Naive thymus-derived CD4-positive, alpha-beta T cell (primary cell): Measurements from ENCODE around the gene APMAP. TPM values are rescaled to one million over a fixed set of nuclear protein-coding genes. Genes with fewer than 3 reads are reported as not detected.

ENCODE experiments used
- ATAC-seq: fragments of 150-1000 bp; cut with Tn5 transposase; 2 replicates; pipeline ENCODE4 v1.10.0; 2021; ENCODE audit warnings: mild to moderate bottlenecking, moderate library complexity
- CTCF ChIA-PET: fragments of 350-600 bp; sonication (Branson Sonifier 250); formaldehyde crosslinking; loops from one replicate; lab custom pipeline; 2021; ENCODE audit warnings: antibody characterized with exemption; lab: Charles Lee
- POLR2A ChIA-PET: fragments of 350-600 bp; sonication (Branson Sonifier 250); formaldehyde crosslinking; loops from one replicate; lab custom pipeline; 2021; ENCODE audit warnings: antibody characterized with exemption, inconsistent platforms; lab: Charles Lee
- DNase-seq, 9 donors: peaks; one replicate each; pipeline versions ENCODE4 v3.0.0 to v3.0.0-alpha.2; 2020 to 2022; ENCODE audit warnings: mixed read lengths in 1 of 9
- H3K27ac ChIP-seq: one replicate; pipeline ENCODE4 v1.7.0; 2013; ENCODE audit warnings: mild to moderate bottlenecking, low read depth, low read length, moderate library complexity
- H3K27me3 ChIP-seq, 2 donors: one replicate each; pipeline ENCODE4 v1.7.0; 2013; ENCODE audit warnings: low read length in 2 of 2, mild to moderate bottlenecking in 2 of 2, moderate library complexity in 2 of 2; ENCODE audit not compliant: control insufficient read depth in 2 of 2, insufficient read depth in 2 of 2
- H3K36me3 ChIP-seq, 3 experiments: 1 replicate in 2 of 3; 2 replicates in 1 of 3; pipeline ENCODE4 v1.7.0; 2013; ENCODE audit warnings: low read length in 3 of 3, mild to moderate bottlenecking in 3 of 3, moderate library complexity in 1 of 3; ENCODE audit not compliant: insufficient read depth in 3 of 3, control insufficient read depth in 2 of 3
- H3K4me1 ChIP-seq, 2 donors: one replicate each; pipeline ENCODE4 v1.7.0; 2013; ENCODE audit warnings: low read length in 2 of 2, mild to moderate bottlenecking in 2 of 2, moderate library complexity in 1 of 2; ENCODE audit not compliant: control insufficient read depth in 2 of 2, insufficient read depth in 2 of 2
- H3K4me3 ChIP-seq: 2 replicates; pipeline ENCODE4 v1.7.0; 2013; ENCODE audit warnings: mild to moderate bottlenecking, low read length
- H3K9me3 ChIP-seq, 3 experiments: 1 replicate in 2 of 3; 2 replicates in 1 of 3; pipeline ENCODE4 v1.7.0; 2013; ENCODE audit warnings: low read length in 3 of 3; ENCODE audit not compliant: control insufficient read depth in 2 of 3
- H3K27ac Mint-ChIP-seq, 9 donors: one replicate each; pipeline ENCODE4 v1.8.0; 2020 to 2022; ENCODE audit warnings: mixed read lengths in 9 of 9, mild to moderate bottlenecking in 8 of 9, moderate library complexity in 5 of 9, inconsistent platforms in 2 of 9
- H3K27me3 Mint-ChIP-seq, 5 donors: one replicate each; pipeline ENCODE4 v1.8.0; 2021 to 2022; ENCODE audit warnings: mixed read lengths in 5 of 5, mild to moderate bottlenecking in 1 of 5
- H3K36me3 Mint-ChIP-seq, 5 donors: one replicate each; pipeline ENCODE4 v1.8.0; 2020 to 2022; ENCODE audit warnings: mixed read lengths in 5 of 5, mild to moderate bottlenecking in 3 of 5, inconsistent platforms in 1 of 5
- H3K4me1 Mint-ChIP-seq, 7 donors: one replicate each; pipeline ENCODE4 v1.8.0; 2020 to 2022; ENCODE audit warnings: mixed read lengths in 7 of 7, mild to moderate bottlenecking in 3 of 7, inconsistent platforms in 1 of 7
- H3K4me3 Mint-ChIP-seq, 10 donors: one replicate each; pipeline ENCODE4 v1.8.0; 2020 to 2022; ENCODE audit warnings: mild to moderate bottlenecking in 10 of 10, mixed read lengths in 10 of 10, moderate library complexity in 6 of 10, inconsistent platforms in 2 of 10
- H3K9me3 Mint-ChIP-seq, 11 donors: one replicate each; pipeline ENCODE4 v1.8.0; 2020 to 2022; ENCODE audit warnings: mixed read lengths in 11 of 11, mild to moderate bottlenecking in 4 of 11, inconsistent platforms in 1 of 11, moderate library complexity in 1 of 11
- intact Hi-C, 2 donors: fragments of 100-400 bp; cut with micrococcal nuclease; formaldehyde crosslinking; loops; one replicate each; pipeline ENCODE4 v1.15.1; 2023
- polyA plus RNA-seq, 2 donors: library from polyadenylated mRNA; unstranded; fragments of 300-500 nt; fragmentation: Illumina TruSeq; gene quantifications; one replicate each; pipeline ENCODE4 v1.2.3, GENCODE V29; 2021
- total RNA-seq, 6 experiments: library from RNA in 5 of 6; stranded (reverse) in 5 of 6; gene quantifications; 1 replicate in 5 of 6; 2 replicates in 1 of 6; pipeline ENCODE4 v1.2.3 and lab custom pipeline; 2021 to 2026

Gene APMAP
- total and polyA plus RNA-seq, 7 experiments from 2014 or later: 28.2 to 74.6 (median 41.4) TPM

- H3K36me3 Mint-ChIP-seq: peaks cover 12 to 81% (median 52%) of the 10 kb centered on the region in 5 donors
- no peaks in the 10 kb centered on the region for H3K9me3 ChIP-seq
- peak overlapping the region in 1 of 9 donors; percentile 2 for H3K27ac Mint-ChIP-seq
- H3K27me3 Mint-ChIP-seq: no peaks in the 10 kb centered on the region
- no peak for DNase-seq
- intact Hi-C loops: no loop called here
- CTCF ChIA-PET: interaction anchor here (1.3 kb wide), 1 partner anchor 54 kb away, joined by 4 read pairs; no protein-coding TSS in a partner anchor
- no peak overlapping the region for H3K27ac ChIP-seq
- no peaks in the 10 kb centered on the region for H3K27me3 ChIP-seq
- H3K4me1 Mint-ChIP-seq: no peaks in the 10 kb centered on the region
- no peaks in the 10 kb centered on the region for H3K4me1 ChIP-seq
- POLR2A ChIA-PET: no interaction called here
- peaks cover 9 to 95% (median 29%) of the 10 kb centered on the region in 3 experiments for H3K36me3 ChIP-seq
- no peaks in the 10 kb centered on the region for H3K9me3 Mint-ChIP-seq
- ATAC-seq: no peak
- H3K4me3 ChIP-seq: no peak overlapping the region
- H3K4me3 Mint-ChIP-seq: no peak overlapping the region
Measured at GRCh38 chr20:25009218-25010145, 16.9 kb upstream of the APMAP start.

DNA sequence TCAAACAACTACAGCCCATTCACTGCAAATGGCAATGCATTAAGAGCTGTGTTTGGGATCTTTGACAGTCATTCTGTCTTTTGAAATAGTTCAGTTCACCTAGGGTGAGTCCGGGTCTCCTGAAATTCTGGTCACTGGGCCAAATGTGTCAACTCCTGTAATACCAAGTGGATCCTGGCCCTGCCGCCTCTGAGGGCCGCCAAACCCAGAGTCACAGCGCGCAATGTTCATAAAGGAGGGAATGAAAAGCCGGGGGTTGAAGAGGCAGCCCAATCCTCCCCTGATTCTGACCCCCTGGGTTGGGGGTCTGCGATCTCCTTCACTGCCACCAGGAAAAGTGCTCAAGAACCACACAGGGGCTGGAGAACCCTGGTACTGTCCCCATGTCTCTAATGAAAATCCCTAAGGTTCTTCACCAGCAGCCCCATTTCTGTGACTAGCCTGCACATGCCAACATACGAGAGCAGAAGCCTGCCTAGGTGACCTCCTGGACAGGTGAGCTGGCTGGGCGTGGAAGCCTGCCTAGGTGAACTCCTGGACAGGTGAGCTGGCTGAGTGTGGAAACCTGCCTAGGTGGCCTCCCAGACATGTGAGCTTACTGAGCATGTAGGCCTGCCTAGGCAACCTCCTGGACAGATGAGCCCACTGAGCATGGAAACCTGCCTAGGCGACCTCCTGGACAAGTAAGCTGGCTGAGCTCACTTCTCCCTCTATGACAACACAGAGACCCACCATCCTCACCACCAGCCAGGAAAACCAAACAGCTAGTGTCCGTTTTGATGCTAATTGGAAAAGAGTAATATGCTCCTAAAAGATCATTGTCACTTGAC is 16.1 kb upstream of the APMAP start:
- CTCF ChIA-PET: no interaction called here
- POLR2A ChIA-PET: interaction anchor here (0.6 to 1.1 kb wide), 2 partner anchors 29 to 54 kb away, joined by 3 read pairs; no protein-coding TSS in a partner anchor
- H3K36me3 Mint-ChIP-seq: peaks cover 11 to 85% (median 51%) of the 10 kb centered on the region in 5 donors

DNA sequence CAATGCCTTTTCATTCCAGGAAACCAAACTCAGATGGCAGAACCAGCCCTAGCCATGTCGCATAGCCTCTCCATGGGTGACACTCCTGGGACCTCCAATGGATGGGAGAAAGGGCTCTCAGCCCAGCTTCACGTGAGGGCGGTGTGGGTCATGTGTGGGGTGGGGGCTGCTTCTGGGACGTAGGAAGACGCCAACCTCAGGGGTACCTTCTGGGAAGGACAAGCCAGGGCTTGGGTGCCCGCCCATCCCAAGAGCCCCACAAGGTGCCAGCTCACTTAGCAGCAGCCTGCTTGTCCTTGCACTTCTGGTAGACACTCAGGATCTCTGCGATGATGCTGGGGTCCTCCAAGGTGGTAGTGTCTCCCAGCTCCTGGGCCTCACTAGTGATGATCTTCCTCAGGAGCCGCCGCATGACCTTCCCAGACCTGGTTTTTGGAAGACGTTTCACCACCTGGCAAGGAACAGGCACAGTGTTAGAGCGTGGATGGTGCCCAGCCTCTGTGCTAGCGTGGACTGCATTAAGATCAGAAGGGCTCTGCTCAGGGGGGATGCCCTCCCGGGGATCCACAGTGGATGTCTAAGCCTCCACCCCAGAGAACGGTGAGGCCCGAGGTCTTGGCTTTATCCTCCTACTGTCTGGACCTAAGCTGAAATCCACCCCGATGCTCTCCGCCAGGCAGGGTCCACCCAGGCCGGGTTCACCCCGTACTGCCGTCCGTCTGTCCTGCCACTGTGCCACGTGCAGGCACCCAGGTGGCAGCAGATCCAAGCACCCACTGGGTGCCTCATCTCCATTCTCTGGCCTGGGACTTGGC is 15.1 kb upstream of the APMAP start:
- Histone ChIP-seq H3K27me3 (no peaks in the 10 kb centered on the region), H3K4me3 (no peak overlapping the region), H3K27ac (no peak overlapping the region), H3K9me3 (no peaks in the 10 kb centered on the region), H3K36me3 (peaks cover 9 to 77% (median 26%) of the 10 kb centered on the region in 3 experiments), H3K4me1 (no peaks in the 10 kb centered on the region)
- H3K4me1 Mint-ChIP-seq: peaks cover 0 to 1% (median 0%) of the 10 kb centered on the region in 7 donors
- no peak overlapping the region for H3K27ac Mint-ChIP-seq
- ATAC-seq (no peak), DNase-seq (no peak)
- no peaks in the 10 kb centered on the region for H3K9me3 Mint-ChIP-seq
- CTCF ChIA-PET: interaction anchor here (1.4 kb wide), 1 partner anchor 12 kb away, joined by 3 read pairs; no protein-coding TSS in a partner anchor
- no peak overlapping the region for H3K4me3 Mint-ChIP-seq
- H3K36me3 Mint-ChIP-seq: peaks cover 11 to 88% (median 59%) of the 10 kb centered on the region in 5 donors
- POLR2A ChIA-PET: interaction anchor here (0.6 to 1.1 kb wide), 2 partner anchors 28 to 55 kb away, joined by 3 read pairs; no protein-coding TSS in a partner anchor
- intact Hi-C loops: no loop called here
- no peaks in the 10 kb centered on the region for H3K27me3 Mint-ChIP-seq

More for the DNA sequence above, 16.1 kb upstream of the APMAP start:
- no peak overlapping the region for H3K4me3 Mint-ChIP-seq
- DNase-seq: no peak
- no peaks in the 10 kb centered on the region for H3K9me3 Mint-ChIP-seq
- Histone ChIP-seq H3K4me3 (no peak overlapping the region), H3K4me1 (no peaks in the 10 kb centered on the region), H3K27me3 (no peaks in the 10 kb centered on the region), H3K9me3 (no peaks in the 10 kb centered on the region), H3K36me3 (peaks cover 9 to 86% (median 29%) of the 10 kb centered on the region in 3 experiments), H3K27ac (no peak overlapping the region)
- no peak overlapping the region for H3K27ac Mint-ChIP-seq
- H3K27me3 Mint-ChIP-seq: no peaks in the 10 kb centered on the region
- no peaks in the 10 kb centered on the region for H3K4me1 Mint-ChIP-seq
- intact Hi-C loops: no loop called here
- ATAC-seq: no peak

DNA sequence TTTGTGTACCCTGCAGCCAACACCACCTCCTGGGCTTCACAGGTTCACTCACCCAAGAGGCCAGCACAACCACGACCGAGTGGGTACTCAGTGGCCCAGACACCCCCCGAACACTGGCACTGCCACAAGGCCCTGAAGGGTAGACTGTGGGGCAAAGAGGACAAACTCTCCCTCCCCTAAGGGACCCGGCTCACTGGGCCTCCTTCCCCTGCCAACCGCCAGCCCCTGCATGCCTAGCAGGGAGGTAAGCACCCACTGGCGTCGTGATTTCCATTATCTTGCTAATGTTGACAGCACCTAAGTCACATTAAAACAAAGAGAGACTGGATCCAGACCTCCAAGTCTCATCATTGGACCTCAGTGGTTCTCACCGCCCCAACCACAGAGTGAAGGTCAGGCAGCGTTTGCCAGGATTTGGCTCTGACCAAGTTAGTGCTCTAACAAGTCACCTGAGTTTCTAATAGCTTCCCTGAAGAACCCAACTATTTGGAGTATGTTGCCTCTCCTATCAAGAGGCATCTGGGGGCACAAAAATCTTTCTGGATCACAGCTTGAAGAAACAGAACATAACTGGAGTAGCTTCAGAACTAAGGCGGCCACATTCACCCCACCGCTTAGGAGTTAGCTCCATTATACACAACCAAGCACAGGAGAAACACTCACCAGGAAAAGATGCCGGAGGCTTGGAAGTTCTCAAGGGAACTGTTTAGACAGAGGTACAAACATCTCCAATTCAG is 14.0 kb upstream of the APMAP start:
- DNase-seq (no peak), ATAC-seq (no peak)
- Histone ChIP-seq H3K36me3 (peaks cover 9 to 66% (median 26%) of the 10 kb centered on the region in 3 experiments), H3K27me3 (no peaks in the 10 kb centered on the region), H3K9me3 (no peaks in the 10 kb centered on the region), H3K4me1 (no peaks in the 10 kb centered on the region), H3K27ac (no peak overlapping the region), H3K4me3 (no peak overlapping the region)
- peaks cover 14 to 88% (median 63%) of the 10 kb centered on the region in 5 donors for H3K36me3 Mint-ChIP-seq
- H3K4me1 Mint-ChIP-seq: peaks cover 0 to 2% (median 0%) of the 10 kb centered on the region in 7 donors
- no peaks in the 10 kb centered on the region for H3K9me3 Mint-ChIP-seq
- no peak overlapping the region for H3K27ac Mint-ChIP-seq
- H3K4me3 Mint-ChIP-seq: no peak overlapping the region
- ChIA-PET CTCF (interaction anchor here (1.2 to 1.4 kb wide), 2 partner anchors 11 kb away, joined by 3 read pairs; no protein-coding TSS in a partner anchor), POLR2A (no interaction called here)
- H3K27me3 Mint-ChIP-seq: no peaks in the 10 kb centered on the region
- intact Hi-C loops: no loop called here

GRCh38 chr20:25005661-25006060 is 13.1 kb upstream of the APMAP start:
- peaks cover 0 to 2% (median 0%) of the 10 kb centered on the region in 7 donors for H3K4me1 Mint-ChIP-seq
- no peaks in the 10 kb centered on the region for H3K27me3 Mint-ChIP-seq
- peaks cover 14 to 80% (median 57%) of the 10 kb centered on the region in 5 donors for H3K36me3 Mint-ChIP-seq
- intact Hi-C loops: no loop called here
- ChIA-PET CTCF (interaction anchor here (1.2 kb wide), 1 partner anchor 10 kb away, joined by 3 read pairs; no protein-coding TSS in a partner anchor), POLR2A (no interaction called here)
- H3K9me3 Mint-ChIP-seq: no peaks in the 10 kb centered on the region
- ATAC-seq (no peak), DNase-seq (no peak)
- no peak overlapping the region for H3K4me3 ChIP-seq
- no peaks in the 10 kb centered on the region for H3K27me3 ChIP-seq
- no peak overlapping the region for H3K27ac ChIP-seq
- H3K27ac Mint-ChIP-seq: peak overlapping the region in 1 of 9 donors; percentile 17
- H3K4me1 ChIP-seq: no peaks in the 10 kb centered on the region
- no peaks in the 10 kb centered on the region for H3K9me3 ChIP-seq
- H3K4me3 Mint-ChIP-seq: no peak overlapping the region
- peaks cover 9 to 57% (median 21%) of the 10 kb centered on the region in 3 experiments for H3K36me3 ChIP-seq
